GM23248 (cell line): ENCODE results near the gene RASSF5.

Experiments used
- EZH2 ChIP-seq: fragments of 200-600 bp; sonication (generic); IDR thresholded peaks from 2 replicates; pipeline ENCODE4 v1.6.1; 2018; ENCODE audit warnings: antibody characterized with exemption, mild to moderate bottlenecking; ENCODE audit not compliant: insufficient read depth, poor library complexity, severe bottlenecking
- EZH2phosphoT487 ChIP-seq: fragments of 200-600 bp; sonication (generic); IDR thresholded peaks from 2 replicates; pipeline ENCODE4 v1.6.1; 2018; ENCODE audit warnings: antibody characterized with exemption, moderate library complexity, mild to moderate bottlenecking, low read depth; ENCODE audit not compliant: insufficient read depth

GRCh38 chr1:206551296-206551985, 44.1 kb downstream of the RASSF5 start:
- TF ChIP-seq EZH2phosphoT487 (no peak), EZH2 (no peak)
